Psoas muscle (tissue), 8 donors: ENCODE data around the gene AMBRA1. TPM values are rescaled to one million over a fixed set of nuclear protein-coding genes. Genes with fewer than 3 reads are reported as not detected.

ENCODE experiments used
- ATAC-seq, 4 donors: fragments of 200-7000 bp; cut with Tn5 transposase; one replicate each; pipeline ENCODE4 v1.9.1; 2020; ENCODE audit warnings: moderate library complexity in 3 of 4, mild to moderate bottlenecking in 2 of 4
- DNase-seq, 2 donors: peaks; one replicate each; pipeline ENCODE4 v3.0.0-alpha.2; 2020
- H3K27ac ChIP-seq: fragments of 200-600 bp; one replicate; pipeline ENCODE4 v1.8.0; 2022
- H3K27me3 ChIP-seq, 3 donors: fragments of 200-600 bp in 1 of 3; one replicate each; pipeline versions ENCODE4 v1.6.1 to v1.8.0; 2013 to 2022; ENCODE audit warnings: low read length in 2 of 3, mild to moderate bottlenecking in 2 of 3, moderate library complexity in 1 of 3; ENCODE audit not compliant: insufficient read depth in 3 of 3
- H3K36me3 ChIP-seq, 2 donors: fragments of 200-600 bp in 1 of 2; one replicate each; pipeline versions ENCODE4 v1.6.1 to v1.8.0; 2013 to 2022; ENCODE audit warnings: low read depth in 1 of 2, mild to moderate bottlenecking in 1 of 2, moderate library complexity in 1 of 2; ENCODE audit not compliant: insufficient read depth in 1 of 2
- H3K4me1 ChIP-seq: fragments of 200-600 bp; one replicate; pipeline ENCODE4 v1.8.0; 2022
- H3K4me3 ChIP-seq: fragments of 200-600 bp; one replicate; pipeline ENCODE4 v1.8.0; 2022; ENCODE audit warnings: mild to moderate bottlenecking
- H3K9me3 ChIP-seq: fragments of 200-600 bp; one replicate; pipeline ENCODE4 v1.8.0; 2022
- WGBS, 3 donors: extraction: QIAGEN DNeasy Blood & Tissue Kit; methylation state at CpG; one replicate each; pipeline versions ENCODE4 v1.1.6 to v1.1.7; 2013; 5-methylcytosine and 5-hydroxymethylcytosine counted together
- intact Hi-C, 2 donors: fragments of 100-400 bp; cut with DNase I; formaldehyde crosslinking; loops; one replicate each; pipeline versions ENCODE4 v1.11.0 to v1.14.2; 2022
- polyA plus RNA-seq, 3 donors: library from polyadenylated mRNA; stranded (reverse); fragments of 200-250 nt; gene quantifications; one replicate each; pipeline ENCODE4 v1.2.3, GENCODE V29; 2013
- total RNA-seq, 4 donors: library from RNA; stranded (reverse); fragmentation: NEBNext Ultra II Directional in 2 of 4; extraction: Animal tissue kit (Norgen Biotek cat#: 25700) in 2 of 4; gene quantifications; one replicate each; pipeline versions ENCODE4 v1.2.1 to v1.2.4, GENCODE V29; 2021 to 2023
- TF ChIP-seq, protein P1 (sequence below): fragments of 200-600 bp; IDR thresholded peaks from one replicate; pipeline ENCODE4 v1.8.0; 2022; ENCODE audit warnings: antibody characterized with exemption
- donor health status: healthy with polysubstance abuse.
- donor health status: DM: no; HTN: no; CAD: no; lungs with moderate emphysema.
- donor health status: Bipolar disorder and iron deficiency.
- donor health status: healthy.
- donor health status: DM: yes; HTN: yes; CAD: no.
- donor health status: DM: no; HTN: no; CAD: no.
- donor health status: DM: no; HTN: no; CAD: no.
- donor health status: DM: yes; HTN: yes; CAD: no.

AMBRA1 gene
- total and polyA plus RNA-seq, 7 donors, result 5.1 to 23.5 (median 10.8) TPM

DNA sequence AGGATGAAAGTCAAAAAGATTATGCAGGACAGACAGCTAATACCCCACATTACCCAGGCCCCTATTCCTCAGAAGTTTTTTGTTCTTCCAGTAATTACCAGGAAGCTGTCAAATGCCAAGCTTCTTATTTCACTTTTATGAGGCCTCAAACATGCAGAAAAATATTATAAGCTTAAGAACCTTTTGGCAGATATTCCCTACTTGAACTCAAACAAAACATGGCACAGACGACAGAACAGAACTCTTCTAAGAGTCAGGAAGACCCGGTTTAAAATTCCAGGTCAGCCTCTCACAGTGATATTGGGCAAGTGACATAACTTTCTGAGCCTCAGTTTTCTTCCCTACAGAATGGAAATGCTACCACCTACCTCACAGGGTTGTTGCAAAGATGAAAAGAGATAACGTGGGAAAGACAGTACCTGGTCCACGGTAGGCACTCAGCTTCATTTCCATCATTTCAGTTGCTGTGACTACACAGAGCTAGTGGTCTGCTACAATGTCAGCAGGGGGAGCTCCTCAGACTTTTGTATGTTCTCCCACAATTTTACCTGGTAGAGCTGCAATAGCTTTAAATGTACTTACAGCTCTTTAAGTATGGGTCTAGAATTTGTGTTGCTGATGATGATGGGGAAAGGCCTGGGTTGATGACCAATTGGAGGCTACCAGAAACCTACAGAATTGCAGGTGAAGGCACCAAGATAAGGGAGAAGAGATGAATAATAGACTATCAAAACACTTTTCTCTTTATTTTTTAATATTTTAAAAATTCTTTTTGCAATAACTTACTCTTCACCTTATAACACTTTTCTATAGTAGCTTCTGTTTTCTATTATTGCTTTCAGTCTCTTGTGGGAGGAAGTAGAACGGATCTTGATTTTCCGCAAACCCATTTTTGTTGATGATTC is 103.9 kb downstream of the AMBRA1 start:
- no peaks in the 10 kb centered on the region for H3K27me3 ChIP-seq
- no peak for DNase-seq
- H3K27ac ChIP-seq, result no peak overlapping the region
- peak in 1 of 4 donors; percentile 59 for ATAC-seq
- H3K4me1 ChIP-seq, result peaks cover 6% of the 10 kb centered on the region
- TF ChIP-seq, protein P1, sequence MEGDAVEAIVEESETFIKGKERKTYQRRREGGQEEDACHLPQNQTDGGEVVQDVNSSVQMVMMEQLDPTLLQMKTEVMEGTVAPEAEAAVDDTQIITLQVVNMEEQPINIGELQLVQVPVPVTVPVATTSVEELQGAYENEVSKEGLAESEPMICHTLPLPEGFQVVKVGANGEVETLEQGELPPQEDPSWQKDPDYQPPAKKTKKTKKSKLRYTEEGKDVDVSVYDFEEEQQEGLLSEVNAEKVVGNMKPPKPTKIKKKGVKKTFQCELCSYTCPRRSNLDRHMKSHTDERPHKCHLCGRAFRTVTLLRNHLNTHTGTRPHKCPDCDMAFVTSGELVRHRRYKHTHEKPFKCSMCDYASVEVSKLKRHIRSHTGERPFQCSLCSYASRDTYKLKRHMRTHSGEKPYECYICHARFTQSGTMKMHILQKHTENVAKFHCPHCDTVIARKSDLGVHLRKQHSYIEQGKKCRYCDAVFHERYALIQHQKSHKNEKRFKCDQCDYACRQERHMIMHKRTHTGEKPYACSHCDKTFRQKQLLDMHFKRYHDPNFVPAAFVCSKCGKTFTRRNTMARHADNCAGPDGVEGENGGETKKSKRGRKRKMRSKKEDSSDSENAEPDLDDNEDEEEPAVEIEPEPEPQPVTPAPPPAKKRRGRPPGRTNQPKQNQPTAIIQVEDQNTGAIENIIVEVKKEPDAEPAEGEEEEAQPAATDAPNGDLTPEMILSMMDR, result peak; percentile 42
- peaks cover 5 to 18% of the 10 kb centered on the region in 2 donors for H3K36me3 ChIP-seq
- intact Hi-C loops, result loop anchor here (5.0 kb wide), 2 partner anchors 32 to 47 kb away; no protein-coding TSS in a partner anchor
- WGBS, 3 donors, result 74 to 79% (median 74%) methylated on average over 6 of the region's 6 CpGs
- no peak overlapping the region for H3K4me3 ChIP-seq
- no peaks in the 10 kb centered on the region for H3K9me3 ChIP-seq

DNA sequence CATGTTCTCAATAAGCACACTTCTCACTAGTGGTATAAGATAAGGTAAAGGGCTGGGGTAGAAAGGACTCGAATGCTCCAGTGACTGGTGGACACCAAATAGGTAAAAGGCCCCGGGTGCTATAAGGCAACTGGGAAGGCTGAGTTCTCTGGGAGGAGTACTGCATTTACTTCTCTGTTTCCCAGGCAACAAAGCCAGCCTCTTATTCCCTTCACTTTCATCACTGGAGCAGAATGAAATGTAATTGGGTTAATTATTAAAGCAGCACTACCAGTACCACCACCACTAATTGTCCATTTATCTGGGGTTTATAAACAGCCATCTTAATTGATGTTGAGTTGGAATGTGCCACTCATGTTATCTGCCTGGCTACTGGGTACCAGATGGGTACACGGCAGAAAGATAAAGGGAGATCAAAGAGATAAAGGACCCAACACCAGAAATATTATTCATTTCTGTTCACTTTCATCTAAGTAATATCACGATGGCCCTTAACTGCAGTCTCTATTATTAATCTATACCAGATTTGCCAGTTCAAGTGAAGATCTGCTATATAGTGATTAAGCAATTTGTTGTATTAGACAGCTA is 107.9 kb downstream of the AMBRA1 start:
- Histone ChIP-seq H3K4me3 (no peak overlapping the region), H3K27ac (no peak overlapping the region), H3K4me1 (no peaks in the 10 kb centered on the region), H3K27me3 (no peaks in the 10 kb centered on the region), H3K36me3 (peaks cover 0 to 5% of the 10 kb centered on the region in 2 donors), H3K9me3 (no peaks in the 10 kb centered on the region)
- WGBS, 3 donors, result 74 to 90% (median 88%) methylated on average over 4 of the region's 4 CpGs
- TF ChIP-seq, protein P1, result no peak
- DNase-seq (no peak), ATAC-seq (no peak)
- intact Hi-C loops, result loop anchor here in 1 of 2 donors (5.0 kb wide), 1 partner anchor 36 kb away; no protein-coding TSS in a partner anchor

DNA sequence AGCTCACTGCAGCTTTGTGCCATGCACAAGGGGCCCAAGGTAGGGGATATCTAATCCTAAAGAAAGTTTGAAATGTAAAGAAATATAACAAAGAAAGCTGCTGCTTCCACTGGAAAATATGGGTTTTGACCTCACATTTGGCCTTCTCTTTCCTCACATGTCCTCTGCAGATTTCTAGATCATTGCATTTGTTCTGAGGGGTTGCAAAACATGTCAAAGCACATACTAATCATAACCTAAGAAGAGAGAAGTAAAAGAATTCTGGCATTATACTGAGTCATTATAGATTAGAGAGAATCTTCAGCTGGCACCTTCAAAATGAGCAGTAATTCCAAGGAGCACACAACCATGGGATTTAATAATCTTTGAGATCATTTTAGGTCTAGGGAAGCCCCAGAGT is 109.7 kb downstream of the AMBRA1 start:
- H3K9me3 ChIP-seq, result no peaks in the 10 kb centered on the region
- intact Hi-C loops, result no loop called here
- no peaks in the 10 kb centered on the region for H3K36me3 ChIP-seq
- no peaks in the 10 kb centered on the region for H3K4me1 ChIP-seq
- ATAC-seq, result no peak
- no peak overlapping the region for H3K4me3 ChIP-seq
- no peak for DNase-seq
- TF ChIP-seq, protein P1, result no peak
- H3K27me3 ChIP-seq, result no peaks in the 10 kb centered on the region
- H3K27ac ChIP-seq, result no peak overlapping the region

DNA sequence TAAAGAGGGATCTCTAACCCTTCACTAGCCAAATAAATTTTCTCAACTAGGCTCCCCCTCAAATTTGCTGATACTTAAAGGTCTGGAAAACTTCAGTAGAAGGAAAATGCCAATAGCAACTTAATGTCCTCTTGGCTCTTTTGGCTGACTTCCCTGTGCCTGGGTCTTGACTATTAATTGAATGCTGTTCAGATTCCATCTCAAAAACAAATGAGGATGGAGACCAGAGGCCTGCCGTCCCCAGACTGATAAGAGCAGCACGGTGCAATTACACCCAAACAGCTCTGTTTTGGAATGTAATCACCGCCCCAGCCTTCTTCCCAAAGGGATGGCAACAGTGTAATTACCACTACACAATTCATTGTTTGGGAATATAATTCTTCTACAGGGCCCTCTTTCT is 112.9 kb downstream of the AMBRA1 start:
- Histone ChIP-seq H3K4me1 (no peaks in the 10 kb centered on the region), H3K9me3 (no peaks in the 10 kb centered on the region), H3K27me3 (no peaks in the 10 kb centered on the region), H3K4me3 (no peak overlapping the region), H3K36me3 (no peaks in the 10 kb centered on the region), H3K27ac (no peak overlapping the region)
- ATAC-seq, result no peak
- TF ChIP-seq, protein P1, result no peak
- intact Hi-C loops, result no loop called here
- DNase-seq, result no peak
- 66 to 78% (median 74%) methylated on average over 3 of the region's 3 CpGs for WGBS, 3 donors
